ENCODE measurements around the gene ITIH1. TPM values are rescaled to one million over a fixed set of nuclear protein-coding genes. Genes with fewer than 3 reads are reported as not detected.

The ITIH1 gene, protein sequence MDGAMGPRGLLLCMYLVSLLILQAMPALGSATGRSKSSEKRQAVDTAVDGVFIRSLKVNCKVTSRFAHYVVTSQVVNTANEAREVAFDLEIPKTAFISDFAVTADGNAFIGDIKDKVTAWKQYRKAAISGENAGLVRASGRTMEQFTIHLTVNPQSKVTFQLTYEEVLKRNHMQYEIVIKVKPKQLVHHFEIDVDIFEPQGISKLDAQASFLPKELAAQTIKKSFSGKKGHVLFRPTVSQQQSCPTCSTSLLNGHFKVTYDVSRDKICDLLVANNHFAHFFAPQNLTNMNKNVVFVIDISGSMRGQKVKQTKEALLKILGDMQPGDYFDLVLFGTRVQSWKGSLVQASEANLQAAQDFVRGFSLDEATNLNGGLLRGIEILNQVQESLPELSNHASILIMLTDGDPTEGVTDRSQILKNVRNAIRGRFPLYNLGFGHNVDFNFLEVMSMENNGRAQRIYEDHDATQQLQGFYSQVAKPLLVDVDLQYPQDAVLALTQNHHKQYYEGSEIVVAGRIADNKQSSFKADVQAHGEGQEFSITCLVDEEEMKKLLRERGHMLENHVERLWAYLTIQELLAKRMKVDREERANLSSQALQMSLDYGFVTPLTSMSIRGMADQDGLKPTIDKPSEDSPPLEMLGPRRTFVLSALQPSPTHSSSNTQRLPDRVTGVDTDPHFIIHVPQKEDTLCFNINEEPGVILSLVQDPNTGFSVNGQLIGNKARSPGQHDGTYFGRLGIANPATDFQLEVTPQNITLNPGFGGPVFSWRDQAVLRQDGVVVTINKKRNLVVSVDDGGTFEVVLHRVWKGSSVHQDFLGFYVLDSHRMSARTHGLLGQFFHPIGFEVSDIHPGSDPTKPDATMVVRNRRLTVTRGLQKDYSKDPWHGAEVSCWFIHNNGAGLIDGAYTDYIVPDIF
- not detected in 2 replicates for total RNA-seq (2011; cell fraction: chromatin; rRNA removed; ENCODE audit: low replicate concordance)
- total RNA-seq (2011; cell fraction: nucleolus; rRNA removed): not detected in 2 replicates
- total RNA-seq (2011; cell fraction: nucleoplasm; rRNA removed): not detected in 2 replicates
- not detected in 2 replicates for total RNA-seq (2014; rRNA removed)
- not detected in 2 replicates for total RNA-seq (2014; rRNA removed; fragmentation: Illumina TruSeq; extraction: Trizol)
- total RNA-seq (2015; rRNA removed; fragmentation: Illumina TruSeq; extraction: Trizol): not detected in 2 replicates
- 0.11 and 0.31 TPM in 2 replicates for total RNA-seq (2021)
- polyA plus RNA-seq (2011; rRNA removed): not detected in 2 replicates
- not detected in 2 replicates for polyA plus RNA-seq (2011; cell fraction: cytosol; rRNA removed)
- polyA plus RNA-seq (2011; cell fraction: nucleus; rRNA removed): not detected in 2 replicates
- polyA plus RNA-seq (2012): not detected in 2 replicates
- not detected in 2 replicates for polyA plus RNA-seq (2014; fragmentation: Illumina TruSeq; extraction: Trizol)
- polyA plus RNA-seq (2014; fragmentation: Nextera tagmentation; extraction: Ambion mirVana): not detected
- polyA plus RNA-seq (2014; rRNA removed): not detected in 2 replicates
- not detected in 2 replicates for polyA minus RNA-seq (2011; rRNA and poly(A)+ RNA removed)
- not detected in 2 replicates for polyA minus RNA-seq (2011; cell fraction: cytosol; rRNA and poly(A)+ RNA removed)
- polyA minus RNA-seq (2011; cell fraction: nucleus; rRNA and poly(A)+ RNA removed): not detected in 2 replicates
- Bru-seq, nascent RNA: percentile 0 among the genes with signal in this experiment
- not detected for BruChase-seq, experiment 1, labeled RNA remaining after a 2-hour chase
- not detected for BruChase-seq, experiment 2, labeled RNA remaining after a 6-hour chase
- long read RNA-seq, experiment 1: 0 reads
- long read RNA-seq, experiment 2: 0 reads
- long read RNA-seq, experiment 3: 0 reads

DNA sequence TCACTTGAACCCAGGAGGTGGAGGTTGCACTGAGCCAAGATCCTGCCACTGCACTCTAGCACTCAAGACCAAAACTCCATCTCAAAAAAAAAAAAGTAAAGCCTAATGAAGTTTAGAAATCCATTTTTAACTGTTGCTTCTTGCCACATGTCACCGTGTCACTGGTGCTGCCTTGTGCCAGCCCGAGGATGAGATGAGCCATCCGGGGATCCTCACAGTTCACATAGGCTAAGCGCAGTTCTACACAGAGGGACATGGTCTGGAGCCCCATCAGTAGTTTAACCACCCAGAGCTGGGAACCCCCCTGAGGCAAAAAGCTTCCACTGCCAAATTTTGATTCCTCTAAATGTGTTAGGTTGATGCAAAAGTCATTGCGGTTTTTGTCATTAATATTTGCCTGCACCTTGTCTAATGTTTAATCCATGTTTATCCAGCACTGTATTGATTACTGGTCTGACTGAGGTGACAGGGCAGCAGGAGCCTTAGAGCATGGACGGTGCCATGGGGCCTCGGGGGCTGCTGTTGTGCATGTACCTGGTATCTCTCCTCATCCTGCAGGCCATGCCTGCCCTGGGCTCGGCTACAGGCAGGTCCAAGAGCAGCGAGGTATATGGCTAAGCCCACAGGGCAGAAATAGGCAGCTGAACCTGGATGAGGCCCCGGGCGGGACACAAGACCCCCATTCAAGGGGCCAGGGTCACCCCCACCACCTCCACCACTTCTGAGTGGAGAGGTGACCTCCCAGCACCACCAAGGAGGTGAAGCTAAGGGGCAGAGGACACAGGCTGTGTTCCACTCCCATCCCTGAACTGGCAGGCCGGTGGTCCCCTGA is at the start of gene ITIH1:
Gene ITIH1 (plus strand): TSS at position 473 of the 832 bp plus-strand sequence. CDS start 17 bp downstream, at position 490.
- ATAC-seq: no peak
- Histone ChIP-seq H3K9me1 (ENCODE audit: control insufficient read depth, insufficient read depth, low read length) (no peaks in the 10 kb centered on the region), H4K20me1 (replicated peaks; ENCODE audit: control insufficient read depth, insufficient read depth, low read length) (no peaks in the 10 kb centered on the region), H3K36me3 (ENCODE audit: control insufficient read depth, insufficient read depth, low read length) (no peaks in the 10 kb centered on the region), H3K79me2 (ENCODE audit: control insufficient read depth, insufficient read depth, low read length) (no peaks in the 10 kb centered on the region), H3K9me3 (replicated peaks; ENCODE audit: control insufficient read depth, insufficient read depth, low read depth, low read length) (no peaks in the 10 kb centered on the region), H3K27ac (ENCODE audit: extremely low read depth, low read depth, low read length) (no peak within 1 kb of the TSS), H3K27me3 (ENCODE audit: control insufficient read depth in 2 of 2, insufficient read depth in 2 of 2, low read length in 2 of 2) (peaks cover 0 to 17% of the 10 kb centered on the region in 2 experiments; a peak in 2 of 5 replicates), H2AFZ (ENCODE audit: low read depth, low read length) (no peak within 1 kb of the TSS), H3K9ac (ENCODE audit: insufficient read depth in 1 of 2, low read depth in 2 of 2, low read length in 2 of 2) (no peak within 1 kb of the TSS), H3K4me2 (ENCODE audit: insufficient read depth, low read length) (no peak within 1 kb of the TSS), H3K4me1 (replicated peaks in 1 of 2; ENCODE audit: control insufficient read depth in 2 of 2, insufficient read depth in 2 of 2, low read length in 2 of 2) (no peaks in the 10 kb centered on the region; a peak in 2 of 5 replicates), H3K4me3 (no peak within 1 kb of the TSS)
- BruUV-seq (replicated peaks): no TSS peak
- ChIA-PET CTCF (ENCODE audit: low intra/inter-chr PET ratio) (no interaction called here), POLR2A (no interaction called here)
- DNase-seq (ENCODE audit: extremely low read depth in 1 of 4, low spot score in 3 of 4): no peak
- WGBS (ENCODE audit: insufficient coverage, low coverage, missing lambda C conversion rate): 23% methylated on average over 11 of the region's 12 CpGs
- FAIRE-seq: no peak
- intact Hi-C loops (cut with micrococcal nuclease) (no loop called here), in situ Hi-C loops (cut with MboI) (no loop called here)
- TF ChIP-seq ZBTB1 (CRISPR knock-in tag; IDR thresholded peaks at IDR 0.05; ENCODE audit: borderline replicate concordance, low read depth): no peak
- TF ChIP-seq, protein P1, sequence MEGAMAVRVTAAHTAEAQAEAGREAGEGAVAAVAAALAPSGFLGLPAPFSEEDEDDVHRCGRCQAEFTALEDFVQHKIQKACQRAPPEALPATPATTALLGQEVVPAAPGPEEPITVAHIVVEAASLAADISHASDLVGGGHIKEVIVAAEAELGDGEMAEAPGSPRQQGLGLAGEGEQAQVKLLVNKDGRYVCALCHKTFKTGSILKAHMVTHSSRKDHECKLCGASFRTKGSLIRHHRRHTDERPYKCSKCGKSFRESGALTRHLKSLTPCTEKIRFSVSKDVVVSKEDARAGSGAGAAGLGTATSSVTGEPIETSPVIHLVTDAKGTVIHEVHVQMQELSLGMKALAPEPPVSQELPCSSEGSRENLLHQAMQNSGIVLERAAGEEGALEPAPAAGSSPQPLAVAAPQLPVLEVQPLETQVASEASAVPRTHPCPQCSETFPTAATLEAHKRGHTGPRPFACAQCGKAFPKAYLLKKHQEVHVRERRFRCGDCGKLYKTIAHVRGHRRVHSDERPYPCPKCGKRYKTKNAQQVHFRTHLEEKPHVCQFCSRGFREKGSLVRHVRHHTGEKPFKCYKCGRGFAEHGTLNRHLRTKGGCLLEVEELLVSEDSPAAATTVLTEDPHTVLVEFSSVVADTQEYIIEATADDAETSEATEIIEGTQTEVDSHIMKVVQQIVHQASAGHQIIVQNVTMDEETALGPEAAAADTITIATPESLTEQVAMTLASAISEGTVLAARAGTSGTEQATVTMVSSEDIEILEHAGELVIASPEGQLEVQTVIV (CRISPR knock-in tag; IDR thresholded peaks at IDR 0.05; ENCODE audit: borderline replicate concordance): no peak
- no peak for TF ChIP-seq BHLHE40 (IDR thresholded peaks at IDR 0.05; ENCODE audit: low read length)
- TF ChIP-seq MAZ (CRISPR knock-in tag; conservative IDR thresholded peaks at IDR 0.05 in 1 of 2, IDR thresholded peaks at IDR 0.05 in 1 of 2): no peak
- no peak for TF ChIP-seq SREBF1 (IDR thresholded peaks at IDR 0.05; ENCODE audit: borderline replicate concordance, low read depth, low read length)
- TF ChIP-seq, protein P2, sequence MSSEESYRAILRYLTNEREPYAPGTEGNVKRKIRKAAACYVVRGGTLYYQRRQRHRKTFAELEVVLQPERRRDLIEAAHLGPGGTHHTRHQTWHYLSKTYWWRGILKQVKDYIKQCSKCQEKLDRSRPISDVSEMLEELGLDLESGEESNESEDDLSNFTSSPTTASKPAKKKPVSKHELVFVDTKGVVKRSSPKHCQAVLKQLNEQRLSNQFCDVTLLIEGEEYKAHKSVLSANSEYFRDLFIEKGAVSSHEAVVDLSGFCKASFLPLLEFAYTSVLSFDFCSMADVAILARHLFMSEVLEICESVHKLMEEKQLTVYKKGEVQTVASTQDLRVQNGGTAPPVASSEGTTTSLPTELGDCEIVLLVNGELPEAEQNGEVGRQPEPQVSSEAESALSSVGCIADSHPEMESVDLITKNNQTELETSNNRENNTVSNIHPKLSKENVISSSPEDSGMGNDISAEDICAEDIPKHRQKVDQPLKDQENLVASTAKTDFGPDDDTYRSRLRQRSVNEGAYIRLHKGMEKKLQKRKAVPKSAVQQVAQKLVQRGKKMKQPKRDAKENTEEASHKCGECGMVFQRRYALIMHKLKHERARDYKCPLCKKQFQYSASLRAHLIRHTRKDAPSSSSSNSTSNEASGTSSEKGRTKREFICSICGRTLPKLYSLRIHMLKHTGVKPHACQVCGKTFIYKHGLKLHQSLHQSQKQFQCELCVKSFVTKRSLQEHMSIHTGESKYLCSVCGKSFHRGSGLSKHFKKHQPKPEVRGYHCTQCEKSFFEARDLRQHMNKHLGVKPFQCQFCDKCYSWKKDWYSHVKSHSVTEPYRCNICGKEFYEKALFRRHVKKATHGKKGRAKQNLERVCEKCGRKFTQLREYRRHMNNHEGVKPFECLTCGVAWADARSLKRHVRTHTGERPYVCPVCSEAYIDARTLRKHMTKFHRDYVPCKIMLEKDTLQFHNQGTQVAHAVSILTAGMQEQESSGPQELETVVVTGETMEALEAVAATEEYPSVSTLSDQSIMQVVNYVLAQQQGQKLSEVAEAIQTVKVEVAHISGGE (CRISPR knock-in tag; IDR thresholded peaks at IDR 0.05): no peak
- no peak for TF ChIP-seq SETDB1 (IDR thresholded peaks at IDR 0.05; ENCODE audit: low read length)
